ENCODE measurements around the gene C5orf46. TPM values are rescaled to one million over a fixed set of nuclear protein-coding genes. Genes with fewer than 3 reads are reported as not detected.
"Not testable (repeated sequence)": the region's sequence is repeated elsewhere in the genome, so short reads cannot be mapped to it uniquely, and the experiment has no call there.

C5orf46 gene
- total RNA-seq (2014; rRNA removed; shearing (Covaris generic)) = not detected in 2 replicates
- not detected in 2 replicates for polyA plus RNA-seq (2014; cell fraction: nucleus; rRNA removed)

DNA sequence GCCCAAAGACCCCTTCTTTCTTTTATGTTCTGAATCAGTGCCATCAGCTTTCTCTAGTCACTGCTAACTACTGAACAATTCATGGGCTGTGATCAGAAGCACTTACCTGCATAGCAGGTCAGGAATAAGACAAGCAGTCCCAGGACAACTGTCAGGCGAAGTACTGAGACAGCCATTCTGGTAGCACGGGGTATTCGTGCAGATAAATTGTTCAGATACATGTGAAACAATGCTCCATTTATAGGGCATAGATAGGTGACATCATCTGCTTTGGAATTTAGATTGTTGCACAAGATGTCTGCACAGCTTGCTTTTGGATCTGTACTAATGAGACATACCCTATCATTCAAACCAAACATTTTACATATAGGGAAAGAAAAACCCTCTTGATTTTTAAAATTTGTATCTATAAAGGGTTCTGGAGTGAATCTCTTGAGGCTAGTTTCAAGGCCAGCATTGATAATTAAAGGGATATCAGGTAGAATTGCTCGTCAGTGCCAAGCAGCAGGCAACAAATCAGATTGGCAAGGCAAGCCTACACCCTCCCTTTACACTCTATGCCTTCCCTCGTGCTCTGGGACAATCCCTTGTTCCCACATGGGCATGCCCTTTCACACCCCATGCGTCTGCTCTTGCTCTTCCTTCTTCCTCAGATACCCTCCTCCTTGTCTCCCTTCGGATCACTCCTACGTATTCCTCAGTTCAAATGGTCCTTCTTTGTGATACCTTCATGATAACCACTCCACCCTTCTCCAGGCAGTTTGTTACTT lies at the start of gene C5orf46:
TSS of gene C5orf46 (minus strand) at position 213 of the 770 bp plus-strand sequence. CDS start at position 176, 37 bp downstream.
- DNase-seq (ENCODE audit: extremely low read depth, low read depth) = peak; percentile 24

DNA sequence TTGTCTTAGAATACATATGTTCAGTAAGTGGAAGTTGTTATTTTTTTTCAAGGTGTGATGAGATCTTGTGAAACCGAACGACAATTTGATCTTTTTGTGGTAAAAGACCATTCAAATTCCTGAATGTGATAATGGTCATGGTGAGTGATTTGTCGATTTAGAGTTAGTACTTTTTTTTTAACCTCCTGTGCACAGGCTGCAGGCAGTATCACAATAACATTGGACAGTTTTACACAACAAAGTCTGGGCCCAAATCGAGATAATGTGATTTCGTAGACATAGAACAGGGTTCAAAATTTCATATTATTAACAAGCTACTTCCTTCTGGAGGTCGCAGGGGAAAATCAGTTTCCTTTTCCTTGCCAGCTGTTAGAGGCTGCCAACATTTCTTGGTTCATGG lies 48.6 kb upstream of the C5orf46 start:
- no peak for DNase-seq (ENCODE audit: extremely low read depth, low read depth)

DNA sequence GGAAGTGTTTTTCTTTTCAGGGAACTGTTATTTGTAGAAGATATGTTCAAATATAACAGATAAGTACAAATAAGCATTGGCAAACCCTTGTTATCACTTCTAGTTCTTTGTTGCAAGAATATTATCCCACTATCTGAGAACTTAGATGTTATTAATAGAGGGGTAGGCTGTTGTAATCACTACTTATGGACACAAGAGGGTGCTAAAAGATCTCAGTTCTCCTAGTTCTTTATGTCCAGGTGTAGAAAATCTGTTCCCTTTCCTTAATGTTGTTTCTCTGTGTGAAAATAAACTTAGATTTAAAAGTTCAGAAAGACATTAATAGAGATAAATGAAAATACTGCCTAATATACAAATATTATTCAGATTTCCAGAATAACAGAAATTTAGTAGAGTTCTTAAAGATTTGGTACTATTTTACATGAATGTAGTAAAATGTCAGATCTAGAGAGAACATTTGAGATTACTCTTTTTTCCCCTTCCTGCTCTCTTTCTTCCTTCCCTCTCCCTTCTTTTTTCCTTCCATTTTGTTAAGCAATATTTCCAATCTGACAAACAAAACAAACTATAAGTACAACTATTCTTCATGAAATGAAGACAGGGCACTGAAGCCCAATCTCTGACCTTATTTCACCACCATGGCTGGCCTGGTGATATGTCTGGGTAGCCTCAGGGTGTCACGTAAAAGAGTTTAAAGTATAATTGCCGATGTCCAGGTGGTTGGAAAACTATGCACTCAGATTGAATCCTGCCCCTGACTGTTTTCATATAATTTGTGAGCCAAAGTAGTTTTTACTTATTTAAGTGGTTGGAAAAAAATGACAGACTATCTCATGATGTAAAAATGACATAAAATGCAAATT lies 43.6 kb upstream of the C5orf46 start:
- peak; percentile 55 for DNase-seq (ENCODE audit: extremely low read depth, low read depth)

- not testable (repeated sequence) for DNase-seq (ENCODE audit: extremely low read depth, low read depth)
Measured at GRCh38 chr5:147946658-147947274, 40.4 kb upstream of the C5orf46 start.

DNA sequence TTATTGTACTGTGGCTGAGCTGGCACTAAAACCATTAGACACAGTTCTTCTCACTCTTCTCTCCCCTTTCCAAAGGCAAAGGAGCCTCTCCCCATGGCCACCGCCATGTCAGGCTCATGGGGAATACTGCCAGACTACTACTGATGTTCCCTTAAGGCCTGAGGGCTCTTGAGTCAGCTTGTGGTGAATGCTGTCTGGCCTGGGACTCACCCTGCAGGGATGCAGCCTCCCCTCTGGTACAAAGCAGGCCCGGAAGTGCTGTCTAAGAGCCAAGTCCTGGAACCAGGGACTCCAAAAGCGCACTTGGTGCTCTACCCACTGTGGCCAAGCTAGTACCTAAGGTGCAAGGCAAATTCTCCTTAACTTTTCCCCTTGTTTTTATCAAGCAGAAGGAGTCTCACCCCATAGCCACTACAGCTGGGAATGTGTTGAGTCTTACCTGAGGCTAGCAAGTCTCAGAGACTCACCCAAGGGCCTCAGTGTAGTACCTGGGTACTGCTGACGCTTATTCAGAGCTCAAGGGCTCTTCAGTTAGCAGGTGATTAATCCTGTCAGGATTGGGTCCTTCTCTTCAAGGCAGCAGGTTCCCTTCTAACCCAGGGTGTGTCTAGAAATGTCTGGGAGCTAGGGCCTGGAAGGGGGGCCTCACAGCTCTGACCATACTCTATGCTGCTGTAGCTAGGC lies 33.2 kb upstream of the C5orf46 start:
- no peak for DNase-seq (ENCODE audit: extremely low read depth, low read depth)

GRCh38 chr5:147935032-147935431 lies 28.7 kb upstream of the C5orf46 start:
- DNase-seq (ENCODE audit: extremely low read depth, low read depth) = peak; percentile 63

GRCh38 chr5:147930769-147931168 lies 24.4 kb upstream of the C5orf46 start:
- DNase-seq (ENCODE audit: extremely low read depth, low read depth) = no peak

- DNase-seq (ENCODE audit: extremely low read depth, low read depth) = no peak
Measured at GRCh38 chr5:147927901-147928300, 21.6 kb upstream of the C5orf46 start.

DNA sequence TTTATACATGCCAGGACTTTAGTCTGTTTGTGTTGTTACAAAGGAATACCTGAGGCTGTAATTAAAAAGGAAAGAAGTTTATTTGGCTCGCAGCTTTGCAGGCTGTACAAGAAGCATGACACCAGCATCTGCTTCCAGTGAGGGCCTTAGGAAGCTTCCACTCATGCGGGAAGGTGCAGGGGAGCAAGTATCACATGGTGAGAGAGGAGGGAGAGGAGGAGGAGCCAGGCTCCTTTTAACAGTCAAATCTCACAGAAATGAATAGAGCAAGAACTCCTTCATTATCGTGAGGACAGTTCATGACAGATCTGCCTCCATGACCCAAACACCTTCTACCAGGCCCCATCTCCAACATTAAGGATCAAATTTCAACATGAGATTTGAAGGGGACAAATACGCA lies 18.7 kb upstream of the C5orf46 start:
- DNase-seq (ENCODE audit: extremely low read depth, low read depth) = no peak

DNA sequence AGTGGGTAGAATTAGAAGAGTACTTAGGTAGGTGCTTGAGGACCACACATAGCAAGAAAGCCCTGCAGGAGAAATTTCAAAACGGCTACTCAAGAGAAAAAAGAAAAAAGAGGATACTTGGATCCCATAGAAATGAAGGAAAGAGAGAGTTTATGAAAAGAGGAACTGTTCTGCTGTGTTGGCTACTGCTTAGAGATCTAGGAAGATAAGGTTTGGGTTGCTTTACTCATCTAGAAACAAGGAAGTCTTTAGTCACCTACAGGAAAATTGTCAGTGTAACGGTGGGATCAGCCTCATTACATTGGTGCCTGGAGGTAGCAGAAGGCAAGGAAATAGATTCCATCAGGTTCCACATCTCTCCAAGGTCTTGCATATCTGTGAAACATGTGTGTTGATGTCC lies 14.8 kb upstream of the C5orf46 start:
- no peak for DNase-seq (ENCODE audit: extremely low read depth, low read depth)

- DNase-seq (ENCODE audit: extremely low read depth, low read depth) = no peak
Measured at GRCh38 chr5:147920420-147921030, 14.2 kb upstream of the C5orf46 start.

GRCh38 chr5:147918899-147919298 lies 12.6 kb upstream of the C5orf46 start:
- no peak for DNase-seq (ENCODE audit: extremely low read depth, low read depth)

DNA sequence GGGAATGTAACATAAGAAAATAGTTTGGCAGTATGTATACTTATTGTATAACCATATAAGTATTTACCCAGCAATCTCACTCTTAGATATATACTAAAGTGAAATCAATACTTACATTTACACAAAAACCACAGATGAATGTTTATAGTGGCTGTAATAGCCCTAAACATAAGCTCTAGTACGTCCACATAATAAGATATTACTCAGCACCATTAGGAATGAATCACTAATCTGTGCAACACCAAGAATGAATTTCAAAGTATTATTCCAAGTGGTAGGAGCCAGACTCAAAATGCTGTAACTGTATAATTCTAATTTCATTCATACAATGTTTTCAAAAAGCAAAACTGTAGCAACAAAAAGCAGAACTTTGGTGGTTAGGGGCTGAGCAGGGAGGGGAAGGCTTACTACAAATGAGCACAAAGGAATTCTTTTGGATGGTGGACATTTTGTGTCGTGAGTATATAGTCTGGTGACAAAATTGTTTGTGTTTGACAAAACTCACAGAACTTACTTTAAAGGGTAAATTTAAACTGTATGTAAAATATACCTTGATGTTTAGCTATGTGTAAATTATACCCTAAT lies 11.9 kb upstream of the C5orf46 start:
- DNase-seq (ENCODE audit: extremely low read depth, low read depth) = no peak

DNA sequence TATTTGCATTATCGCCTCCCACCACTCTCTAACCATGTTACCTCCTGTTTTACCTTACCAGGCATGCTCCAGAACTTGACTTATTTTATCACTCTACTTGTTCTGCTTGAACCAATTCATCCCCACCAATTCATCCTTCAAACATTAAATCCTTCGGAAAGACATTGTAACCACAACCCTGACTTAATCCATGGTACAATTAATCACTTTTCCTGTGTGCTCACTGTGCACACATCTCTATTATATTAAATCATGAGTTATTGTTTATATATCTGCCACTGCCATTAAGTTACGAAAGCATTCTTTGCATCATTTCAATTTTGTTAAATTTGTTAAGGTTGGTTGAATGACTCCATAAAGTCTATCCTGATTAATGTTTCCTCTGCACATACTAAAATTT lies 7.4 kb upstream of the C5orf46 start:
- no peak for DNase-seq (ENCODE audit: extremely low read depth, low read depth)

DNA sequence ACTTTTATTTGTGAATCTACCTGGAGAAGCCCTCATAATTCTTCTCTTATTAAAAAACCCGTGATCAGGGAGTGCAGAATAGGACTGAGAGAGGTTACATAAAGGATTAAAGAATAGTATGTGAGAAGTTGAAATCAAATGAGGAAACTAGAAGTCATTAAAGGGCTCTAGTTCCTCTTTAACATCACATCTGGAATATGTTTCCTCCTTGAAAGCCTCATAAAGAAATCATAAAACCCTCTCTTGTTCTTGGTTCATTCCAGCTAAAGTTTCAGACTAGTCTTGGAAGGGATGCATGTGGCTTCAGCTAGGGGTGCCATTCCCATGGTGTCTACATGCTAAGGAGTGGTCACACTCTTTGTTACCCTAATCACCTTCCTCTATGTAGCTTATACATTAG lies 5.7 kb upstream of the C5orf46 start:
- no peak for DNase-seq (ENCODE audit: extremely low read depth, low read depth)

- DNase-seq (ENCODE audit: extremely low read depth, low read depth) = no peak
Measured at GRCh38 chr5:147911427-147911826, 5.1 kb upstream of the C5orf46 start.

DNA sequence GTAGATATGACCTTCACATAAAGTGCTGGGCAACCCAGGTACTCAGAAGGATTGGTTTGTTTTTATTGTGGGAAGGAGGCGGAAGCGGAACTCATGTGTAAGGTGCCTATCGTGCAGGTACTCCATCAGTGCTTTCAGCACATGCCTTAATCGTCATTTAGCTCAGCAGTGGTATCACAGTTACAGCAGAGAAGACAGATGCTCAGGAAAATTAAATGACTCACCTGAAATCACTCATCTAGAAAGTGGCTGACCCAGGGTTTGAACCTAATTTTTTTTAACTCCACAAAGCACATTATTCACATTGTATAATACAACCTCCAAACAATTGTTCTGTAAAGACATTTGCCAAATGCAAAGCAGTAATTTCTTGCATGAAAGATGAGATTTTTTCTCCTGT lies 2.2 kb downstream of the C5orf46 start:
- no peak for DNase-seq (ENCODE audit: extremely low read depth, low read depth)

- DNase-seq (ENCODE audit: extremely low read depth, low read depth) = no peak
Measured at GRCh38 chr5:147902609-147903115, 3.7 kb downstream of the C5orf46 start.

- no peak for DNase-seq (ENCODE audit: extremely low read depth, low read depth)
Measured at GRCh38 chr5:147901599-147902039, 4.7 kb downstream of the C5orf46 start.
